Stimulated activated CD8-positive, alpha-beta memory T cell treated with anti-CD3 and anti-CD28 coated beads, Interleukin-4, amount 100 ng/mL, for 24 hours (primary cell): ENCODE results near the gene PRRT1B.
"Not testable (repeated sequence)": the region's sequence is repeated elsewhere in the genome, so short reads cannot be mapped to it uniquely, and the experiment has no call there.

Source experiments
- DNase-seq: peaks from one replicate; pipeline ENCODE4 v3.0.0-alpha.2; 2020; ENCODE audit warnings: low read depth

Gene PRRT1B

GRCh38 chr9:131545003-131545785, at the start of gene PRRT1B:
TSS of gene PRRT1B (plus strand) at chr9:131545523. CDS start at chr9:131545616, 93 bp downstream.
- DNase-seq = no peak

- no peak for DNase-seq
These were observed 49.5 kb upstream of the PRRT1B start for GRCh38 chr9:131495785-131496184.

GRCh38 chr9:131496844-131497405, 48.4 kb upstream of the PRRT1B start:
- no peak for DNase-seq

- no peak for DNase-seq
These were observed 46.0 kb upstream of the PRRT1B start for GRCh38 chr9:131499254-131499767.

GRCh38 chr9:131500377-131500776, 44.9 kb upstream of the PRRT1B start:
- DNase-seq = peak; percentile 51

- DNase-seq = peak; percentile 31
These were observed 44.3 kb upstream of the PRRT1B start for GRCh38 chr9:131500939-131501541.

- DNase-seq = peak; percentile 79
These were observed 42.3 kb upstream of the PRRT1B start, which contains the start of gene POMT1 for GRCh38 chr9:131502781-131503625. TSS of gene POMT1 (plus strand) at chr9:131502918. CDS start at chr9:131504219, 1,301 bp downstream.

GRCh38 chr9:131503626-131504465, 41.5 kb upstream of the PRRT1B start:
- peak; percentile 51 for DNase-seq

- no peak for DNase-seq
These were observed 40.3 kb upstream of the PRRT1B start for GRCh38 chr9:131505012-131505411.

- no peak for DNase-seq
These were observed 33.9 kb upstream of the PRRT1B start for GRCh38 chr9:131511416-131511815.

- no peak for DNase-seq
These were observed 33.4 kb upstream of the PRRT1B start for GRCh38 chr9:131511880-131512279.

GRCh38 chr9:131513177-131513576, 32.1 kb upstream of the PRRT1B start:
- DNase-seq = no peak

- DNase-seq = not testable (repeated sequence)
These were observed 29.7 kb upstream of the PRRT1B start for GRCh38 chr9:131515559-131516031.

- DNase-seq = no peak
These were observed 29.2 kb upstream of the PRRT1B start for GRCh38 chr9:131516100-131516499.

GRCh38 chr9:131516930-131517329, 28.4 kb upstream of the PRRT1B start:
- DNase-seq = no peak

- no peak for DNase-seq
These were observed 27.5 kb upstream of the PRRT1B start for GRCh38 chr9:131517761-131518190.

GRCh38 chr9:131518553-131518952, 26.8 kb upstream of the PRRT1B start:
- DNase-seq = no peak

GRCh38 chr9:131520503-131520902, 24.8 kb upstream of the PRRT1B start:
- no peak for DNase-seq

- no peak for DNase-seq
These were observed 24.1 kb upstream of the PRRT1B start for GRCh38 chr9:131521203-131521602.

- DNase-seq = no peak
These were observed 23.5 kb upstream of the PRRT1B start for GRCh38 chr9:131521822-131522221.
